ENCODE results near the gene BCKDHA.

DNA sequence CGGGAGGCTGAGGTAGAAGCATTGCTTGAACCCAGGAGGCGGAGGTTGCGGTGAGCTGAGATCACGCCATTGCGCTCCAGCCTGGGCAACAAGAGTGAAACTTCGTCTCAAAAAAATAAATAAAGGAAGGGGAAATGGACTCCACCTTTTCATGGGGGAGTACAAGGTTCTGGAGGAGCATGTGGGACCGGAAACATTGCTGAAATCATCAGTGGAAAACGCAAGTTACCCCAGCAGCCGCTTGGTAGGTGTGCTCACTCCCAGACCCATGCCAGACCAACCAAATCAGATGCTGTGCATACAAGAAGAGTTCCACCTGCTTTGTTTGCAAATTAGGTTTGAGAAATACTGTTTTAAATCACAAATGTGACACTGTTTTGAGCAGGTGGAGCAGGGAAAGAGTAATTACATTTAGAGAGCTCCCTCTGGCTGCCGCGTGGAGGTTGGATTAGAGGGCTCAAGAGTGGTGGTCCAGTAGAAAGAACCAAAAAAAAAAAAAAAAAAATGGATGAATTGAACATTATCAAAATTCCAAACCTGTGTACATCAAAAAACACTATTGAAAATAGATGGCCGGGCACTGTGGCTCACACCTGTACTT lies 50.2 kb downstream of the BCKDHA start:
- TF ChIP-seq EZH2 (IDR thresholded peaks at IDR 0.05; ENCODE audit: insufficient read depth, poor library complexity, severe bottlenecking) (no peak), EZH2phosphoT487 (IDR thresholded peaks at IDR 0.05; ENCODE audit: insufficient read depth, low read depth) (no peak)
